ENCODE results near the gene ARHGAP28. TPM values are rescaled to one million over a fixed set of nuclear protein-coding genes. Genes with fewer than 3 reads are reported as not detected.

ARHGAP28 gene
- total and polyA plus RNA-seq, 2 of the 13 experiments (the other 11 are each of a cell fraction or from before 2014, with no cell fraction given) = not detected

DNA sequence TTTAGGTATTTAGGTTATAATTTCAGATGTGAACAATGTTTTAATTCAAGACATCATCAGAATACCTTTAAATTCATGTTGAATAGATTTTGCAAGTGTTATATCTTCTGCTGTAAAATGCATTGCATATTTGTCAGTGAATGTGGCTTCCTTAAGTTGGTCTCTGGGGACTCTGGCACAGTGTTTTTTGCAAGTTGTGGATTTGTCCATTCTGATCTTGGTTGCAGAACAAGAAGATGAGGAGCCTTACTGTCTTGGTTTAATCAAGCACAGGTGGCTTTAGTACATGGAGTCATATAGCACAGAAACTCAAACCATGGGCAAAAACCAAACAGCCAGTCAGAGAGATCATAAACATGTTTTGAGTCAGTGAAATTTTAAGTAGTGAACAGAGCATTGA is 135.7 kb downstream of the ARHGAP28 start (continued):
- TF ChIP-seq ZNF678 (CRISPR knock-in tag; IDR thresholded peaks at IDR 0.05) = no peak
- TF ChIP-seq, protein P1, sequence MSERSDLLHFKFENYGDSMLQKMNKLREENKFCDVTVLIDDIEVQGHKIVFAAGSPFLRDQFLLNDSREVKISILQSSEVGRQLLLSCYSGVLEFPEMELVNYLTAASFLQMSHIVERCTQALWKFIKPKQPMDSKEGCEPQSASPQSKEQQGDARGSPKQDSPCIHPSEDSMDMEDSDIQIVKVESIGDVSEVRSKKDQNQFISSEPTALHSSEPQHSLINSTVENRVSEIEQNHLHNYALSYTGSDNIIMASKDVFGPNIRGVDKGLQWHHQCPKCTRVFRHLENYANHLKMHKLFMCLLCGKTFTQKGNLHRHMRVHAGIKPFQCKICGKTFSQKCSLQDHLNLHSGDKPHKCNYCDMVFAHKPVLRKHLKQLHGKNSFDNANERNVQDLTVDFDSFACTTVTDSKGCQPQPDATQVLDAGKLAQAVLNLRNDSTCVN (CRISPR knock-in tag; IDR thresholded peaks at IDR 0.05; ENCODE audit: borderline replicate concordance) = no peak

DNA sequence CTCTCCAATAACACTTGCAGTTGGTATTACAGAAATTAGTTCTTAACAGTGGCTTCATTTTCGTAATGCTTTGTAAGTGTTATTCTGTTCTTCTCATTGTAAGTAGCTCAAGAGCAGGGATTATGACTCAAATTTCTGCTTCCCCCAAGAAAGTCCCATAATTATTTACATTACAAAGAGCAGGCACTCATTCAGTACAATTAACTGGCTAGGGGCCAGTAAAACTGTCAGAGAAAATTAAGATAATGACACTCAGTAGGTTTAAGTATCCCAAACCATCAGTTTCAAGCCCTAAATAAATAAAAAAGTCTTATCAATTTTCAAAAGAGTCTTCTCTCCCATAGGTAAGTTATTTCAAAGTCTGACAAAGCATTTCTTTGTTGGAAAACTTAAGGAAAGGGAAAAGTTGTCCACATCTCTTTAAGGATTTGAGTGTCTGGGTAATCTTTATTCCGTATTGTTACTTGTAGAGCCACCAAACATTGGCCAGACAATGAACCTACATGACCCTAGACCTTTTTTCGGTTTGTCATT is 137.1 kb downstream of the ARHGAP28 start:
- in situ Hi-C loops (cut with HindIII; ENCODE audit: extremely low pct_ligation_motif_present, low pct_unique_long_range_greater_than_20kb) (no loop called here), intact Hi-C loops (cut with micrococcal nuclease; ENCODE audit: unreplicated experiment) (no loop called here)
- Histone ChIP-seq H2AFZ (ENCODE audit: low read length) (no peak overlapping the region), H3K27me3 (ENCODE audit: control insufficient read depth in 1 of 2, insufficient read depth in 2 of 2, low read length in 2 of 2) (peaks cover 0 to 5% of the 10 kb centered on the region in 2 experiments; a peak in 1 of 5 replicates), H4K20me1 (ENCODE audit: insufficient read depth, low read length) (no peaks in the 10 kb centered on the region), H3K9ac (ENCODE audit: insufficient read depth, low read depth, low read length) (no peak overlapping the region), H3K4me2 (ENCODE audit: low read depth, low read length) (no peak overlapping the region), H3K4me3 (replicated peaks in 1 of 3; ENCODE audit: insufficient read depth in 1 of 3, low read depth in 2 of 3, low read length in 3 of 3) (no peak overlapping the region), H3K36me3 (replicated peaks in 1 of 2; ENCODE audit: control insufficient read depth in 1 of 2, insufficient read depth in 2 of 2, low read length in 2 of 2) (no peaks in the 10 kb centered on the region), H3K9me3 (ENCODE audit: low read length) (no peaks in the 10 kb centered on the region), H3K79me2 (ENCODE audit: insufficient read depth, low read length) (no peaks in the 10 kb centered on the region), H3K4me1 (ENCODE audit: insufficient read depth, low read length) (no peaks in the 10 kb centered on the region), H3K27ac (ENCODE audit: extremely low read length, insufficient read depth, low read length) (no peak overlapping the region)
- CTCF ChIA-PET (ENCODE audit: low intra/inter-chr PET ratio, low total read pairs) = no interaction called here
- 9% methylated on average over 3 of the region's 3 CpGs for WGBS (ENCODE audit: low lambda C conversion rate)
- ATAC-seq (no peak), FAIRE-seq (no peak), DNase-seq (ENCODE audit: low spot score) (no peak)
- POLR2A ChIA-PET = no interaction called here
- BruUV-seq (replicated peaks) = no TSS peak
- TF ChIP-seq POGZ (CRISPR knock-in tag; IDR thresholded peaks at IDR 0.05) (no peak), ZNF841 (CRISPR knock-in tag; IDR thresholded peaks at IDR 0.05; ENCODE audit: borderline replicate concordance) (no peak), ERF (CRISPR knock-in tag; IDR thresholded peaks at IDR 0.05) (no peak)
- TF ChIP-seq, protein P2, sequence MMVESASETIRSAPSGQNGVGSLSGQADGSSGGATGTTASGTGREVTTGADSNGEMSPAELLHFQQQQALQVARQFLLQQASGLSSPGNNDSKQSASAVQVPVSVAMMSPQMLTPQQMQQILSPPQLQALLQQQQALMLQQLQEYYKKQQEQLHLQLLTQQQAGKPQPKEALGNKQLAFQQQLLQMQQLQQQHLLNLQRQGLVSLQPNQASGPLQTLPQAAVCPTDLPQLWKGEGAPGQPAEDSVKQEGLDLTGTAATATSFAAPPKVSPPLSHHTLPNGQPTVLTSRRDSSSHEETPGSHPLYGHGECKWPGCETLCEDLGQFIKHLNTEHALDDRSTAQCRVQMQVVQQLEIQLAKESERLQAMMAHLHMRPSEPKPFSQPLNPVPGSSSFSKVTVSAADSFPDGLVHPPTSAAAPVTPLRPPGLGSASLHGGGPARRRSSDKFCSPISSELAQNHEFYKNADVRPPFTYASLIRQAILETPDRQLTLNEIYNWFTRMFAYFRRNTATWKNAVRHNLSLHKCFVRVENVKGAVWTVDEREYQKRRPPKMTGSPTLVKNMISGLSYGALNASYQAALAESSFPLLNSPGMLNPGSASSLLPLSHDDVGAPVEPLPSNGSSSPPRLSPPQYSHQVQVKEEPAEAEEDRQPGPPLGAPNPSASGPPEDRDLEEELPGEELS (CRISPR knock-in tag; IDR thresholded peaks at IDR 0.05) = no peak
- TF ChIP-seq, protein P3, sequence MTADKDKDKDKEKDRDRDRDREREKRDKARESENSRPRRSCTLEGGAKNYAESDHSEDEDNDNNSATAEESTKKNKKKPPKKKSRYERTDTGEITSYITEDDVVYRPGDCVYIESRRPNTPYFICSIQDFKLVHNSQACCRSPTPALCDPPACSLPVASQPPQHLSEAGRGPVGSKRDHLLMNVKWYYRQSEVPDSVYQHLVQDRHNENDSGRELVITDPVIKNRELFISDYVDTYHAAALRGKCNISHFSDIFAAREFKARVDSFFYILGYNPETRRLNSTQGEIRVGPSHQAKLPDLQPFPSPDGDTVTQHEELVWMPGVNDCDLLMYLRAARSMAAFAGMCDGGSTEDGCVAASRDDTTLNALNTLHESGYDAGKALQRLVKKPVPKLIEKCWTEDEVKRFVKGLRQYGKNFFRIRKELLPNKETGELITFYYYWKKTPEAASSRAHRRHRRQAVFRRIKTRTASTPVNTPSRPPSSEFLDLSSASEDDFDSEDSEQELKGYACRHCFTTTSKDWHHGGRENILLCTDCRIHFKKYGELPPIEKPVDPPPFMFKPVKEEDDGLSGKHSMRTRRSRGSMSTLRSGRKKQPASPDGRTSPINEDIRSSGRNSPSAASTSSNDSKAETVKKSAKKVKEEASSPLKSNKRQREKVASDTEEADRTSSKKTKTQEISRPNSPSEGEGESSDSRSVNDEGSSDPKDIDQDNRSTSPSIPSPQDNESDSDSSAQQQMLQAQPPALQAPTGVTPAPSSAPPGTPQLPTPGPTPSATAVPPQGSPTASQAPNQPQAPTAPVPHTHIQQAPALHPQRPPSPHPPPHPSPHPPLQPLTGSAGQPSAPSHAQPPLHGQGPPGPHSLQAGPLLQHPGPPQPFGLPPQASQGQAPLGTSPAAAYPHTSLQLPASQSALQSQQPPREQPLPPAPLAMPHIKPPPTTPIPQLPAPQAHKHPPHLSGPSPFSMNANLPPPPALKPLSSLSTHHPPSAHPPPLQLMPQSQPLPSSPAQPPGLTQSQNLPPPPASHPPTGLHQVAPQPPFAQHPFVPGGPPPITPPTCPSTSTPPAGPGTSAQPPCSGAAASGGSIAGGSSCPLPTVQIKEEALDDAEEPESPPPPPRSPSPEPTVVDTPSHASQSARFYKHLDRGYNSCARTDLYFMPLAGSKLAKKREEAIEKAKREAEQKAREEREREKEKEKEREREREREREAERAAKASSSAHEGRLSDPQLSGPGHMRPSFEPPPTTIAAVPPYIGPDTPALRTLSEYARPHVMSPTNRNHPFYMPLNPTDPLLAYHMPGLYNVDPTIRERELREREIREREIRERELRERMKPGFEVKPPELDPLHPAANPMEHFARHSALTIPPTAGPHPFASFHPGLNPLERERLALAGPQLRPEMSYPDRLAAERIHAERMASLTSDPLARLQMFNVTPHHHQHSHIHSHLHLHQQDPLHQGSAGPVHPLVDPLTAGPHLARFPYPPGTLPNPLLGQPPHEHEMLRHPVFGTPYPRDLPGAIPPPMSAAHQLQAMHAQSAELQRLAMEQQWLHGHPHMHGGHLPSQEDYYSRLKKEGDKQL (CRISPR knock-in tag; IDR thresholded peaks at IDR 0.05; ENCODE audit: low read depth) = no peak
- TF ChIP-seq, protein P4, sequence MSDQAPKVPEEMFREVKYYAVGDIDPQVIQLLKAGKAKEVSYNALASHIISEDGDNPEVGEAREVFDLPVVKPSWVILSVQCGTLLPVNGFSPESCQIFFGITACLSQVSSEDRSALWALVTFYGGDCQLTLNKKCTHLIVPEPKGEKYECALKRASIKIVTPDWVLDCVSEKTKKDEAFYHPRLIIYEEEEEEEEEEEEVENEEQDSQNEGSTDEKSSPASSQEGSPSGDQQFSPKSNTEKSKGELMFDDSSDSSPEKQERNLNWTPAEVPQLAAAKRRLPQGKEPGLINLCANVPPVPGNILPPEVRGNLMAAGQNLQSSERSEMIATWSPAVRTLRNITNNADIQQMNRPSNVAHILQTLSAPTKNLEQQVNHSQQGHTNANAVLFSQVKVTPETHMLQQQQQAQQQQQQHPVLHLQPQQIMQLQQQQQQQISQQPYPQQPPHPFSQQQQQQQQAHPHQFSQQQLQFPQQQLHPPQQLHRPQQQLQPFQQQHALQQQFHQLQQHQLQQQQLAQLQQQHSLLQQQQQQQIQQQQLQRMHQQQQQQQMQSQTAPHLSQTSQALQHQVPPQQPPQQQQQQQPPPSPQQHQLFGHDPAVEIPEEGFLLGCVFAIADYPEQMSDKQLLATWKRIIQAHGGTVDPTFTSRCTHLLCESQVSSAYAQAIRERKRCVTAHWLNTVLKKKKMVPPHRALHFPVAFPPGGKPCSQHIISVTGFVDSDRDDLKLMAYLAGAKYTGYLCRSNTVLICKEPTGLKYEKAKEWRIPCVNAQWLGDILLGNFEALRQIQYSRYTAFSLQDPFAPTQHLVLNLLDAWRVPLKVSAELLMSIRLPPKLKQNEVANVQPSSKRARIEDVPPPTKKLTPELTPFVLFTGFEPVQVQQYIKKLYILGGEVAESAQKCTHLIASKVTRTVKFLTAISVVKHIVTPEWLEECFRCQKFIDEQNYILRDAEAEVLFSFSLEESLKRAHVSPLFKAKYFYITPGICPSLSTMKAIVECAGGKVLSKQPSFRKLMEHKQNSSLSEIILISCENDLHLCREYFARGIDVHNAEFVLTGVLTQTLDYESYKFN (CRISPR knock-in tag; conservative IDR thresholded peaks at IDR 0.05) = no peak
- TF ChIP-seq, protein P5, sequence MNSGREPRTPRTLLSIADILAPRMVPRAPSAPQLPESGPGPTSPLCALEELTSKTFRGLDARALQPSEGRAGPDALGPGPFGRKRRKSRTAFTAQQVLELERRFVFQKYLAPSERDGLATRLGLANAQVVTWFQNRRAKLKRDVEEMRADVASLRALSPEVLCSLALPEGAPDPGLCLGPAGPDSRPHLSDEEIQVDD (CRISPR knock-in tag; IDR thresholded peaks at IDR 0.05; ENCODE audit: borderline replicate concordance) = no peak

Measured in HepG2 (cell line).